OCI-LY1 (cell line): ENCODE results near the gene TAAR6.

Experiments
- CTCF ChIP-seq: fragments of 200-600 bp; sonication (generic), shearing (Covaris generic); IDR thresholded peaks from 2 replicates; pipeline ENCODE4 v1.5.1; 2017; ENCODE audit warnings: mild to moderate bottlenecking, antibody characterized with exemption, low read length, moderate library complexity, mixed read lengths
- EZH2 ChIP-seq: fragments of 200-600 bp; sonication (generic), shearing (Covaris generic); IDR thresholded peaks from 2 replicates; pipeline ENCODE4 v1.8.0; 2017; ENCODE audit warnings: borderline replicate concordance, mixed run types, mild to moderate bottlenecking, antibody characterized with exemption, low read length, moderate library complexity, mixed read lengths

DNA sequence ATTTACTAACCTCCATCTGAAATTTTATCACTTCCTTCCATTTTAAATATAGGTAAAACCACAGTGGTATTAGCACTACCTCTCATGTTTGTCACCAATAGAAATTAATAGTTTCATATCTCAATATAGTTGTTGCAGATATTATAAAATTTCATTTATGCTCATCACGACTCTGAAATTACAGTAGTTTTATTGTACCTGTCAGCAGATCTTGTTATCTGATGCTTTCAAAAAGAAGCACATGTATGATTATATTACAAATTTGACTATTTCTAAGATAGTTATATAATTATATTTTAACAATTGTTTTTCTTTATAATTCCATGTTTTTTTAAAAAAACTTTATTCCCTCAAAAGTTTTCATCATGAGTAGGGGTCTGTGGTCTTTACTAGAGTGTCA lies 14.6 kb downstream of the TAAR6 start:
- TF ChIP-seq CTCF, result no peak
- no peak for TF ChIP-seq EZH2
